Hepatocyte (in vitro differentiated cells): Measurements from ENCODE around the gene PCOLCE2.

ENCODE experiments used
- EZH2 ChIP-seq: fragments of 200-600 bp; sonication (generic); IDR thresholded peaks from 2 replicates; pipeline ENCODE4 v1.6.1; 2016; ENCODE audit warnings: antibody characterized with exemption, mild to moderate bottlenecking, borderline replicate concordance
- TF ChIP-seq, protein P1 (sequence below): fragments of 200-600 bp; sonication (generic); IDR thresholded peaks from 2 replicates; pipeline ENCODE4 v1.5.1; 2016; ENCODE audit warnings: antibody characterized with exemption, mild to moderate bottlenecking; ENCODE audit not compliant: poor library complexity

DNA sequence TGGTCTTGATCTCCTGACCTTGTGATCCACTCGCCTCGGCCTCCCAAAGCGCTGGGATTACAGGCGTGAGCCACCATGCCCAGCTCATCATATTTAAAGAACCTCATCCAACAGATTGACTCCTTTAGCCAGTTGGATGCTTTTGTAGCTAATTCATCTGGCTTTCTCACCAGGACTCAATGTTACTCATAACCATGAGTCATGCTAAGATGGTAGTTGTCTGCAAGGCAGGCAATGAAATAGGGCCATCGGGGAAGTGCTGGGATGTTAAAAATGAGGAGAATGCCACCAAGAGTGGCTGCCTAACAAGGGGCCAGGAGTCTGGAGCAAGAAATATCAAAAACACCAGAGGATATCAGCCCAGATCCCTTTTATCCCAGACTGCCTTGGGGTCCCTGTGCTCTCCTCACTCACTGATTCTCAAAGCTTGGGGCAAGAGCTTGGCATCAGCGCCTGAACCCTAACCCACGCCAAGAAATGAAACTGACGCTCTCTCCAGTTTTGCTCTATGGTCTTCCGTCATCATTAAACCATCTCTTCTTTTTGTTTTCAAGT lies 7.4 kb upstream of the PCOLCE2 start:
- TF ChIP-seq, protein P1, sequence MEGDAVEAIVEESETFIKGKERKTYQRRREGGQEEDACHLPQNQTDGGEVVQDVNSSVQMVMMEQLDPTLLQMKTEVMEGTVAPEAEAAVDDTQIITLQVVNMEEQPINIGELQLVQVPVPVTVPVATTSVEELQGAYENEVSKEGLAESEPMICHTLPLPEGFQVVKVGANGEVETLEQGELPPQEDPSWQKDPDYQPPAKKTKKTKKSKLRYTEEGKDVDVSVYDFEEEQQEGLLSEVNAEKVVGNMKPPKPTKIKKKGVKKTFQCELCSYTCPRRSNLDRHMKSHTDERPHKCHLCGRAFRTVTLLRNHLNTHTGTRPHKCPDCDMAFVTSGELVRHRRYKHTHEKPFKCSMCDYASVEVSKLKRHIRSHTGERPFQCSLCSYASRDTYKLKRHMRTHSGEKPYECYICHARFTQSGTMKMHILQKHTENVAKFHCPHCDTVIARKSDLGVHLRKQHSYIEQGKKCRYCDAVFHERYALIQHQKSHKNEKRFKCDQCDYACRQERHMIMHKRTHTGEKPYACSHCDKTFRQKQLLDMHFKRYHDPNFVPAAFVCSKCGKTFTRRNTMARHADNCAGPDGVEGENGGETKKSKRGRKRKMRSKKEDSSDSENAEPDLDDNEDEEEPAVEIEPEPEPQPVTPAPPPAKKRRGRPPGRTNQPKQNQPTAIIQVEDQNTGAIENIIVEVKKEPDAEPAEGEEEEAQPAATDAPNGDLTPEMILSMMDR = no peak
- TF ChIP-seq EZH2 = no peak
